SK-N-SH treated with all-trans-retinoic acid at 6 μM for 48 hours (cell line): ENCODE data around the gene PIGC.

Experiments
- ATAC-seq: fragments of 200-7000 bp; cut with Tn5 transposase; 3 replicates; pipeline ENCODE4 v1.9.1; 2020; ENCODE audit warnings: mild to moderate bottlenecking, moderate library complexity
- ARNTL ChIP-seq: fragments of 450-650 bp; formaldehyde crosslinking; IDR thresholded peaks from 2 replicates; pipeline ENCODE4 v1.5.0; 2020; ENCODE audit warnings: low read depth, mild to moderate bottlenecking, moderate library complexity, borderline replicate concordance
- BACH2 ChIP-seq: fragments of 250-450 bp; sonication (Bioruptor Pico); IDR thresholded peaks from 2 replicates; pipeline ENCODE4 v1.9.0; 2021; ENCODE audit warnings: mild to moderate bottlenecking, borderline replicate concordance
- CSDC2 ChIP-seq: fragments of 250-450 bp; sonication (Bioruptor Pico); IDR thresholded peaks from 2 replicates; pipeline ENCODE4 v1.5.0; 2020; ENCODE audit warnings: mild to moderate bottlenecking, moderate library complexity
- ESRRG ChIP-seq: fragments of 250-450 bp; sonication (Bioruptor Pico); IDR thresholded peaks from 2 replicates; pipeline ENCODE4 v1.6.1; 2021; ENCODE audit warnings: mild to moderate bottlenecking
- GLIS3 ChIP-seq: fragments of 250-450 bp; sonication (Bioruptor Pico); IDR thresholded peaks from 2 replicates; pipeline ENCODE4 v1.5.0; 2020; ENCODE audit warnings: mild to moderate bottlenecking, moderate library complexity
- ISL1 ChIP-seq: fragments of 250-450 bp; sonication (Bioruptor Pico); IDR thresholded peaks from 2 replicates; pipeline ENCODE4 v2.1.2; 2022; ENCODE audit warnings: mild to moderate bottlenecking, moderate library complexity
- OSR1 ChIP-seq: fragments of 250-450 bp; sonication (Bioruptor Pico); IDR thresholded peaks from 2 replicates; pipeline ENCODE4 v1.8.0; 2022; ENCODE audit warnings: moderate library complexity, mild to moderate bottlenecking, inconsistent platforms
- PPARA ChIP-seq: fragments of 250-450 bp; sonication (Bioruptor Pico); IDR thresholded peaks from 2 replicates; pipeline ENCODE4 v1.5.0; 2020; ENCODE audit warnings: mild to moderate bottlenecking, borderline replicate concordance
- SNAI2 ChIP-seq: fragments of 250-450 bp; sonication (Bioruptor Pico); IDR thresholded peaks from 2 replicates; pipeline ENCODE4 v1.5.0; 2020; ENCODE audit warnings: mild to moderate bottlenecking, moderate library complexity
- TCF4 ChIP-seq: fragments of 250-450 bp; sonication (Bioruptor Pico); IDR thresholded peaks from 2 replicates; pipeline ENCODE4 v1.8.0; 2021; ENCODE audit warnings: mild to moderate bottlenecking, moderate library complexity, borderline replicate concordance
- TOX ChIP-seq: fragments of 250-450 bp; sonication (Bioruptor Pico); IDR thresholded peaks from 2 replicates; pipeline ENCODE4 v1.8.0; 2021; ENCODE audit warnings: mild to moderate bottlenecking, moderate library complexity, borderline replicate concordance
- ZC3H10 ChIP-seq: fragments of 250-450 bp; sonication (Bioruptor Pico); IDR thresholded peaks from 2 replicates; pipeline ENCODE4 v1.5.1; 2021; ENCODE audit warnings: mild to moderate bottlenecking, moderate library complexity
- ZFP3 ChIP-seq: fragments of 250-450 bp; sonication (Bioruptor Pico); IDR thresholded peaks from 2 replicates; pipeline ENCODE4 v1.5.0; 2020; ENCODE audit warnings: mild to moderate bottlenecking, moderate library complexity
- ZFP30 ChIP-seq: fragments of 450-650 bp; formaldehyde crosslinking; IDR thresholded peaks from 2 replicates; pipeline ENCODE4 v1.5.0; 2022; ENCODE audit warnings: mild to moderate bottlenecking, moderate library complexity
- ZNF565 ChIP-seq: fragments of 450-650 bp; formaldehyde crosslinking; conservative IDR thresholded peaks from 2 replicates; pipeline ENCODE4 v1.5.0; 2020; ENCODE audit warnings: low read depth, mild to moderate bottlenecking, moderate library complexity
- ZNF70 ChIP-seq: fragments of 450-650 bp; formaldehyde crosslinking; IDR thresholded peaks from 2 replicates; pipeline ENCODE4 v1.5.0; 2020; ENCODE audit warnings: mild to moderate bottlenecking, moderate library complexity
- ZNF8 ChIP-seq: fragments of 450-650 bp; formaldehyde crosslinking; IDR thresholded peaks from 2 replicates; pipeline ENCODE4 v1.5.0; 2020; ENCODE audit warnings: mild to moderate bottlenecking, moderate library complexity
- TF ChIP-seq, protein P1 (sequence below): fragments of 250-450 bp; sonication (Bioruptor Pico); IDR thresholded peaks from 2 replicates; pipeline ENCODE4 v1.5.1; 2021; ENCODE audit warnings: mild to moderate bottlenecking, moderate library complexity
- TF ChIP-seq, protein P2 (sequence below): fragments of 250-450 bp; sonication (Bioruptor Pico); IDR thresholded peaks from 2 replicates; pipeline ENCODE4 v1.5.0; 2020; ENCODE audit warnings: mild to moderate bottlenecking, moderate library complexity
- TF ChIP-seq, protein P3 (sequence below): fragments of 250-450 bp; sonication (Bioruptor Pico); IDR thresholded peaks from 2 replicates; pipeline ENCODE4 v1.8.0; 2021; ENCODE audit warnings: low read depth, mild to moderate bottlenecking, moderate library complexity, borderline replicate concordance
- TF ChIP-seq, protein P4 (sequence below): fragments of 250-450 bp; sonication (Bioruptor Pico); IDR thresholded peaks from 2 replicates; pipeline ENCODE4 v1.8.0; 2020; ENCODE audit warnings: mild to moderate bottlenecking, moderate library complexity, borderline replicate concordance
- TF ChIP-seq, protein P5 (sequence below): fragments of 250-450 bp; sonication (Bioruptor Pico); IDR thresholded peaks from 2 replicates; pipeline ENCODE4 v1.5.1; 2020; ENCODE audit warnings: low read depth, mild to moderate bottlenecking, moderate library complexity

PIGC gene

DNA sequence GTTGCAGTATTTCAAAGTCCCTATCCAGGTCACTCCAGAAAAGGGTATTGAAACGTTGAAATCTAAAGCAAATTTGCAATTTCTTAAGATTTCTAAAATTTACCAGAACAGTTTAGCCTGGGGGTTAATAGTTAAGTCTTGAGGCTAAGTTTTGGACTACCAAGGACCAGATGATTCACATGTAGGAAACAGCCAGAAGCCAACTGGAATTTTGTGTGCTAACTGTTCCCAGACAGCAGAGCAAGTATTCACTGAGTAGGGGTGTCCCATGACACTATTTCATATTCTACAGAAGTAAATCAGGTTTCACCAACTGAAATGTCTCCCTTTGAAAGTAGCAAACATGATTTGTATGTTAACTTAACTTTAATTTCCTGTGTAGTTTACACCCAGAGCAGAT is 34.9 kb downstream of the PIGC start:
- TF ChIP-seq ESRRG (CRISPR knock-in tag) (no peak), ISL1 (CRISPR knock-in tag) (no peak), ZNF565 (no peak), GLIS3 (no peak)
- TF ChIP-seq, protein P1, sequence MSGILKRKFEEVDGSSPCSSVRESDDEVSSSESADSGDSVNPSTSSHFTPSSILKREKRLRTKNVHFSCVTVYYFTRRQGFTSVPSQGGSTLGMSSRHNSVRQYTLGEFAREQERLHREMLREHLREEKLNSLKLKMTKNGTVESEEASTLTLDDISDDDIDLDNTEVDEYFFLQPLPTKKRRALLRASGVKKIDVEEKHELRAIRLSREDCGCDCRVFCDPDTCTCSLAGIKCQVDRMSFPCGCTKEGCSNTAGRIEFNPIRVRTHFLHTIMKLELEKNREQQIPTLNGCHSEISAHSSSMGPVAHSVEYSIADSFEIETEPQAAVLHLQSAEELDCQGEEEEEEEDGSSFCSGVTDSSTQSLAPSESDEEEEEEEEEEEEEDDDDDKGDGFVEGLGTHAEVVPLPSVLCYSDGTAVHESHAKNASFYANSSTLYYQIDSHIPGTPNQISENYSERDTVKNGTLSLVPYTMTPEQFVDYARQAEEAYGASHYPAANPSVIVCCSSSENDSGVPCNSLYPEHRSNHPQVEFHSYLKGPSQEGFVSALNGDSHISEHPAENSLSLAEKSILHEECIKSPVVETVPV: no peak
- TF ChIP-seq, all 23 proteins: peak for 0

DNA sequence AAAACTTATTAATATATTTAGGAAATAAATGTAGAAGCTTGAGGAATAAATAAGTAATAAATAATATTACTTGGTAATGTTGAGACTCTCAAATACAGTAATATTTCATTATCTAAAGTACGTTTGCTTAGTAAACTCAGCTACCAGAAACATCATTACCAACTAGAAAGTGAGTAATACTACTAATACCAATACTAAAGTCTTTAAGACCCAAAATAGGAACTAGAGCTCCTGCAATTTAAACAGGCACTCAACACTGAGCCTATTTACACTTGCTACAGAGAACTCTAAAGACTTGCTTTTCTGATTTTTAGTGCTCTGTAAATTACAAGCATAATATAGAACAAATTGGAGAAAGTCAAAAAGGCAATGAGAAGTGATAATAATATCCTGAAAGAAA is 36.9 kb downstream of the PIGC start:
- TF ChIP-seq ZFP3 (CRISPR knock-in tag) (no peak), BACH2 (CRISPR knock-in tag) (no peak)
- no peak for ATAC-seq

More for the DNA sequence above, 34.9 kb downstream of the PIGC start:
- ATAC-seq: no peak; the same call in 2 of the 3 replicates

DNA sequence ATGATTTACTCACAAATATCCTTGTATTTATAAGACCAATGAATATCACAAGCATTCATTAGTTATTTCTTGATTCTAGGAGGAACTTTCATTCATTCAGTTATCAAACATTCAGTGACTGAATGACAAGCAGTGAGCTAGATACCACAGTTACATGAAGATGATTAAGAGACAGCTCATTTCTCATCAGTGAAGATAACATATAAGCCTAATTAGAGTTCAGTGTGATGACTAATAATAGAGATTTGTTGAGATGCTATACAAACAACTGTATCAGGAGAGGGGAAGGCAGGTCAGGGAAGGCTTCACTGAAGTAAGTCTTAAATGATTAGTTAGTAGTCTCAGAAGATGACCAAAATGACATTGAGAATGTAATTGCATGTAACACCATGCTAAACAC is 38.0 kb downstream of the PIGC start:
- ATAC-seq: no peak
- TF ChIP-seq ZC3H10 (CRISPR knock-in tag): no peak
- TF ChIP-seq PPARA: no peak
- no peak for TF ChIP-seq ESRRG (CRISPR knock-in tag)
- no peak for TF ChIP-seq ZNF70
- no peak for TF ChIP-seq GLIS3
- TF ChIP-seq OSR1: no peak
- no peak for TF ChIP-seq ZNF8 (CRISPR knock-in tag)
- TF ChIP-seq, protein P2, sequence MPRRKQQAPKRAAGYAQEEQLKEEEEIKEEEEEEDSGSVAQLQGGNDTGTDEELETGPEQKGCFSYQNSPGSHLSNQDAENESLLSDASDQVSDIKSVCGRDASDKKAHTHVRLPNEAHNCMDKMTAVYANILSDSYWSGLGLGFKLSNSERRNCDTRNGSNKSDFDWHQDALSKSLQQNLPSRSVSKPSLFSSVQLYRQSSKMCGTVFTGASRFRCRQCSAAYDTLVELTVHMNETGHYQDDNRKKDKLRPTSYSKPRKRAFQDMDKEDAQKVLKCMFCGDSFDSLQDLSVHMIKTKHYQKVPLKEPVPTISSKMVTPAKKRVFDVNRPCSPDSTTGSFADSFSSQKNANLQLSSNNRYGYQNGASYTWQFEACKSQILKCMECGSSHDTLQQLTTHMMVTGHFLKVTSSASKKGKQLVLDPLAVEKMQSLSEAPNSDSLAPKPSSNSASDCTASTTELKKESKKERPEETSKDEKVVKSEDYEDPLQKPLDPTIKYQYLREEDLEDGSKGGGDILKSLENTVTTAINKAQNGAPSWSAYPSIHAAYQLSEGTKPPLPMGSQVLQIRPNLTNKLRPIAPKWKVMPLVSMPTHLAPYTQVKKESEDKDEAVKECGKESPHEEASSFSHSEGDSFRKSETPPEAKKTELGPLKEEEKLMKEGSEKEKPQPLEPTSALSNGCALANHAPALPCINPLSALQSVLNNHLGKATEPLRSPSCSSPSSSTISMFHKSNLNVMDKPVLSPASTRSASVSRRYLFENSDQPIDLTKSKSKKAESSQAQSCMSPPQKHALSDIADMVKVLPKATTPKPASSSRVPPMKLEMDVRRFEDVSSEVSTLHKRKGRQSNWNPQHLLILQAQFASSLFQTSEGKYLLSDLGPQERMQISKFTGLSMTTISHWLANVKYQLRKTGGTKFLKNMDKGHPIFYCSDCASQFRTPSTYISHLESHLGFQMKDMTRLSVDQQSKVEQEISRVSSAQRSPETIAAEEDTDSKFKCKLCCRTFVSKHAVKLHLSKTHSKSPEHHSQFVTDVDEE (CRISPR knock-in tag): no peak
- TF ChIP-seq SNAI2 (CRISPR knock-in tag): no peak
- TF ChIP-seq, protein P3, sequence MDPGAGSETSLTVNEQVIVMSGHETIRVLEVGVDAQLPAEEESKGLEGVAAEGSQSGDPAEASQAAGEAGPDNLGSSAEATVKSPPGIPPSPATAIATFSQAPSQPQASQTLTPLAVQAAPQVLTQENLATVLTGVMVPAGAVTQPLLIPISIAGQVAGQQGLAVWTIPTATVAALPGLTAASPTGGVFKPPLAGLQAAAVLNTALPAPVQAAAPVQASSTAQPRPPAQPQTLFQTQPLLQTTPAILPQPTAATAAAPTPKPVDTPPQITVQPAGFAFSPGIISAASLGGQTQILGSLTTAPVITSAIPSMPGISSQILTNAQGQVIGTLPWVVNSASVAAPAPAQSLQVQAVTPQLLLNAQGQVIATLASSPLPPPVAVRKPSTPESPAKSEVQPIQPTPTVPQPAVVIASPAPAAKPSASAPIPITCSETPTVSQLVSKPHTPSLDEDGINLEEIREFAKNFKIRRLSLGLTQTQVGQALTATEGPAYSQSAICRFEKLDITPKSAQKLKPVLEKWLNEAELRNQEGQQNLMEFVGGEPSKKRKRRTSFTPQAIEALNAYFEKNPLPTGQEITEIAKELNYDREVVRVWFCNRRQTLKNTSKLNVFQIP (CRISPR knock-in tag): no peak
- TF ChIP-seq ARNTL: no peak
- TF ChIP-seq, protein P4, sequence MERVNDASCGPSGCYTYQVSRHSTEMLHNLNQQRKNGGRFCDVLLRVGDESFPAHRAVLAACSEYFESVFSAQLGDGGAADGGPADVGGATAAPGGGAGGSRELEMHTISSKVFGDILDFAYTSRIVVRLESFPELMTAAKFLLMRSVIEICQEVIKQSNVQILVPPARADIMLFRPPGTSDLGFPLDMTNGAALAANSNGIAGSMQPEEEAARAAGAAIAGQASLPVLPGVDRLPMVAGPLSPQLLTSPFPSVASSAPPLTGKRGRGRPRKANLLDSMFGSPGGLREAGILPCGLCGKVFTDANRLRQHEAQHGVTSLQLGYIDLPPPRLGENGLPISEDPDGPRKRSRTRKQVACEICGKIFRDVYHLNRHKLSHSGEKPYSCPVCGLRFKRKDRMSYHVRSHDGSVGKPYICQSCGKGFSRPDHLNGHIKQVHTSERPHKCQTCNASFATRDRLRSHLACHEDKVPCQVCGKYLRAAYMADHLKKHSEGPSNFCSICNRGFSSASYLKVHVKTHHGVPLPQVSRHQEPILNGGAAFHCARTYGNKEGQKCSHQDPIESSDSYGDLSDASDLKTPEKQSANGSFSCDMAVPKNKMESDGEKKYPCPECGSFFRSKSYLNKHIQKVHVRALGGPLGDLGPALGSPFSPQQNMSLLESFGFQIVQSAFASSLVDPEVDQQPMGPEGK (CRISPR knock-in tag): no peak
- TF ChIP-seq TCF4 (CRISPR knock-in tag): no peak
- no peak for TF ChIP-seq ZFP3 (CRISPR knock-in tag)
- no peak for TF ChIP-seq ZFP30
- TF ChIP-seq, all 23 proteins: peak for 0

DNA sequence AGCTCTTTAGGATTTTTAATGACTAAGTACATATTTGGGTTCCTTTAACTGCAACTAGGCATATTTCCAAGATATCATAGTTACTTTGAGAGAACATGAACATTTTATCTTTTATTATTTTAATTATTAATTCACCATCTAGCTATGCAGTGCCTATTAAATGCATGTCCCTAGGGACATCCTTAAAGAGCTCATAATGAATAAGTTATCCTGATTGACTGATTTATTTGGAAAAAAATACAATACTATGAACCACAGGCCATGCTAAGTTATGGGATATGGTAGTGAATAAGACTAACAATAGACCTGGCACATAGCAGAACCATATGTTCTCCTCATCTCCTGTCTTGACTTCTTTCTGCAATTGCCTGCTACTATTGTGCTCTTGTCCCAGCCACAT is 39.7 kb downstream of the PIGC start:
- no peak for ATAC-seq
- TF ChIP-seq CSDC2 (CRISPR knock-in tag): no peak
- no peak for TF ChIP-seq PPARA
- TF ChIP-seq, protein P5, sequence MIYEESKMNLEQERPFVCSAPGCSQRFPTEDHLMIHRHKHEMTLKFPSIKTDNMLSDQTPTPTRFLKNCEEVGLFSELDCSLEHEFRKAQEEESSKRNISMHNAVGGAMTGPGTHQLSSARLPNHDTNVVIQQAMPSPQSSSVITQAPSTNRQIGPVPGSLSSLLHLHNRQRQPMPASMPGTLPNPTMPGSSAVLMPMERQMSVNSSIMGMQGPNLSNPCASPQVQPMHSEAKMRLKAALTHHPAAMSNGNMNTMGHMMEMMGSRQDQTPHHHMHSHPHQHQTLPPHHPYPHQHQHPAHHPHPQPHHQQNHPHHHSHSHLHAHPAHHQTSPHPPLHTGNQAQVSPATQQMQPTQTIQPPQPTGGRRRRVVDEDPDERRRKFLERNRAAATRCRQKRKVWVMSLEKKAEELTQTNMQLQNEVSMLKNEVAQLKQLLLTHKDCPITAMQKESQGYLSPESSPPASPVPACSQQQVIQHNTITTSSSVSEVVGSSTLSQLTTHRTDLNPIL (CRISPR knock-in tag): no peak
- TF ChIP-seq ZFP30: no peak
- no peak for TF ChIP-seq ISL1 (CRISPR knock-in tag)
- no peak for TF ChIP-seq OSR1
- no peak for TF ChIP-seq TCF4 (CRISPR knock-in tag)
- no peak for TF ChIP-seq ESRRG (CRISPR knock-in tag)
- no peak for TF ChIP-seq ZNF8 (CRISPR knock-in tag)
- TF ChIP-seq, protein P3 (CRISPR knock-in tag): no peak
- TF ChIP-seq, protein P1: no peak
- no peak for TF ChIP-seq ARNTL
- no peak for TF ChIP-seq ZFP3 (CRISPR knock-in tag)
- no peak for TF ChIP-seq TOX (CRISPR knock-in tag)
- no peak for TF ChIP-seq BACH2 (CRISPR knock-in tag)
